Suprapubic skin (tissue), 4 donors: Measurements from ENCODE around the gene NMS.

Experiments used
- CTCF ChIP-seq, 2 donors: fragments of 200-600 bp in 1 of 2; fragments of 450-650 bp in 1 of 2; sonication (generic) in 1 of 2; IDR thresholded peaks; one replicate each; pipeline ENCODE4 v1.5.1; 2016 to 2019; ENCODE audit warnings: antibody characterized with exemption in 2 of 2, mild to moderate bottlenecking in 1 of 2, moderate library complexity in 1 of 2
- EP300 ChIP-seq: sonication (generic); formaldehyde crosslinking; IDR thresholded peaks from one replicate; pipeline ENCODE4 v1.6.1; 2017; ENCODE audit warnings: antibody characterized with exemption
- POLR2A ChIP-seq, 2 donors: fragments of 450-650 bp; IDR thresholded peaks; one replicate each; pipeline ENCODE4 v1.6.1; 2017; ENCODE audit warnings: antibody characterized with exemption in 2 of 2, mild to moderate bottlenecking in 2 of 2, moderate library complexity in 2 of 2
- POLR2AphosphoS5 ChIP-seq, 3 donors: sonication (generic); formaldehyde crosslinking; IDR thresholded peaks; one replicate each; pipeline ENCODE4 v1.6.1; 2017; ENCODE audit warnings: antibody characterized with exemption in 3 of 3

GRCh38 chr2:100482741-100483140 is 12.5 kb downstream of the NMS start:
- no peak for TF ChIP-seq CTCF (IDR thresholded peaks at IDR 0.05)
- no peak for TF ChIP-seq POLR2AphosphoS5 (IDR thresholded peaks at IDR 0.05)
- TF ChIP-seq POLR2A (IDR thresholded peaks at IDR 0.05): no peak
- no peak for TF ChIP-seq EP300
